Bronchial epithelial cell (primary cell): ENCODE measurements around the gene WDR17. TPM values are rescaled to one million over a fixed set of nuclear protein-coding genes. Genes with fewer than 3 reads are reported as not detected.

ENCODE experiments used
- DNase-seq: peaks from one replicate; pipeline ENCODE4 v3.0.0-alpha.2; 2010; ENCODE audit warnings: low read depth
- FAIRE-seq: peaks from 2 replicates; lab custom pipeline; 2011; peaks lifted over from hg19 to GRCh38; lab: Jason Lieb, UNC
- H3K27me3 ChIP-seq: 2 replicates; pipeline ENCODE4 v1.5.1; 2011; ENCODE audit warnings: low read length; ENCODE audit not compliant: control insufficient read depth, insufficient read depth
- H3K36me3 ChIP-seq: 2 replicates; pipeline ENCODE4 v1.5.1; 2011; ENCODE audit warnings: low read length; ENCODE audit not compliant: control insufficient read depth, insufficient read depth
- H3K4me3 ChIP-seq: 2 replicates; pipeline ENCODE4 v1.5.1; 2011; ENCODE audit warnings: mild to moderate bottlenecking, low read depth, low read length, control low read depth
- total RNA-seq: library from RNA; depleted of rRNA; stranded (reverse); fragments of >200 nt; gene quantifications from 2 replicates; pipeline ENCODE4 v1.2.1, GENCODE V29; 2014
- TF ChIP-seq, protein P1 (sequence below): IDR thresholded peaks from 2 replicates; pipeline ENCODE4 v1.5.1; 2011; ENCODE audit warnings: mild to moderate bottlenecking, moderate library complexity, low read length, control low read depth, inconsistent platforms; ENCODE audit not compliant: insufficient read depth, severe bottlenecking

WDR17 gene
- total RNA-seq, 1 donor from 2014 or later, result under 0.01 TPM

- H3K36me3 ChIP-seq, result no peaks in the 10 kb centered on the region
- FAIRE-seq, result no peak
- H3K27me3 ChIP-seq, result no peaks in the 10 kb centered on the region
- no peak for DNase-seq
- TF ChIP-seq, protein P1, sequence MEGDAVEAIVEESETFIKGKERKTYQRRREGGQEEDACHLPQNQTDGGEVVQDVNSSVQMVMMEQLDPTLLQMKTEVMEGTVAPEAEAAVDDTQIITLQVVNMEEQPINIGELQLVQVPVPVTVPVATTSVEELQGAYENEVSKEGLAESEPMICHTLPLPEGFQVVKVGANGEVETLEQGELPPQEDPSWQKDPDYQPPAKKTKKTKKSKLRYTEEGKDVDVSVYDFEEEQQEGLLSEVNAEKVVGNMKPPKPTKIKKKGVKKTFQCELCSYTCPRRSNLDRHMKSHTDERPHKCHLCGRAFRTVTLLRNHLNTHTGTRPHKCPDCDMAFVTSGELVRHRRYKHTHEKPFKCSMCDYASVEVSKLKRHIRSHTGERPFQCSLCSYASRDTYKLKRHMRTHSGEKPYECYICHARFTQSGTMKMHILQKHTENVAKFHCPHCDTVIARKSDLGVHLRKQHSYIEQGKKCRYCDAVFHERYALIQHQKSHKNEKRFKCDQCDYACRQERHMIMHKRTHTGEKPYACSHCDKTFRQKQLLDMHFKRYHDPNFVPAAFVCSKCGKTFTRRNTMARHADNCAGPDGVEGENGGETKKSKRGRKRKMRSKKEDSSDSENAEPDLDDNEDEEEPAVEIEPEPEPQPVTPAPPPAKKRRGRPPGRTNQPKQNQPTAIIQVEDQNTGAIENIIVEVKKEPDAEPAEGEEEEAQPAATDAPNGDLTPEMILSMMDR, result no peak
- no peak overlapping the region for H3K4me3 ChIP-seq
Measured at GRCh38 chr4:176099314-176099713, 33.7 kb downstream of the WDR17 start.

DNA sequence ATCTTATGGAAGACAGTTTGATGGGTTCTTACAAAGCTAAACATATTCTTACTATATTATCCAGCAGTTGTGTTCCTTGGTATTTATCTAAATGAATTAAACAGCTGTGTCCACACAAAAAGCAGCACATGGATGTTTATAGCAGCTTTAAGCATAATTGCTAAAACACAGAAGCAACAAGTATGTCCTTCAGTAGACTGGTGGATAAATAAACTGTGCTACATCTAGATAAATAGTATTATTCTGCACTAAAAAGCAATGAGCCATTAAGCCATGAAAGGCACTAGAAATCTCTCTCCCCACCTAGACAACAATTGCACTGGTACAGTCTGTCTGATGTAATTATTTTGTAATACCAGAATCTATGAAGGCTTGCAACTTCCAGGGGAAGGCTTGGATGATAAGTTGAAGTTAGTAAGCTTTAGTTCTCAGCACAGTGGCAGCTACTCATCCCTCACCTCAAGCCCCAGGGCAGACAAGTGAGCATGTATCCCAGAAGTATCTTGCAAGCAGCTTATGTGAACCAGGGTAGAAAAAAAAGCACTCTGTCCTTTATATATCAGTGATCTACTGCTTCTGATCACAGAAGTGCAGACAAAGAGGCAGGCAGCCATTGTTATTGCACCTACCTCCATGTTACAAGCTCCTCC, 36.9 kb downstream of the WDR17 start:
- DNase-seq (peak; percentile 12), FAIRE-seq (no peak)
- H3K27me3 ChIP-seq, result no peaks in the 10 kb centered on the region
- no peaks in the 10 kb centered on the region for H3K36me3 ChIP-seq
- TF ChIP-seq, protein P1, result no peak
- no peak overlapping the region for H3K4me3 ChIP-seq

DNA sequence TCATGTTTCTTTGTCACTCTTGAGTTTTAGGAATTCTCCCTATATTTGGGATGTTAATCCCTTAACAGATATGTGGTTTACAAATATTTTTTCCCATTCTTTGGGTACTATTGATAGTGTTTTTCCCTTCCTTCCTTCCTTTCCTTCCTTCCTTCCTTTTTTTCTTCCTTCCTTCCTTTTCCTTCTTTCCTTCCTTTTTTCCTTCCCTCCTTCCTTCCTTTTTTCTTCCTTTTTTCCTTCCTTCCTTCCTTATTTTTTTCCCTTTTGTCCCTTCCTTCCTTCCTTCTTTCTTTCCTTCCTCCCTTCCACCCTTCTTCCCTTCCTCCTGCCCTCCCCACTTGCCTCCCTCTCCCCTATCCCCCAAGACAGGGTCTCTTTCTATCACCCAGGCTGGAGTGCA, 42.1 kb downstream of the WDR17 start:
- Histone ChIP-seq H3K27me3 (no peaks in the 10 kb centered on the region), H3K4me3 (no peak overlapping the region), H3K36me3 (no peaks in the 10 kb centered on the region)
- TF ChIP-seq, protein P1, result no peak
- no peak for FAIRE-seq
- no peak for DNase-seq

DNA sequence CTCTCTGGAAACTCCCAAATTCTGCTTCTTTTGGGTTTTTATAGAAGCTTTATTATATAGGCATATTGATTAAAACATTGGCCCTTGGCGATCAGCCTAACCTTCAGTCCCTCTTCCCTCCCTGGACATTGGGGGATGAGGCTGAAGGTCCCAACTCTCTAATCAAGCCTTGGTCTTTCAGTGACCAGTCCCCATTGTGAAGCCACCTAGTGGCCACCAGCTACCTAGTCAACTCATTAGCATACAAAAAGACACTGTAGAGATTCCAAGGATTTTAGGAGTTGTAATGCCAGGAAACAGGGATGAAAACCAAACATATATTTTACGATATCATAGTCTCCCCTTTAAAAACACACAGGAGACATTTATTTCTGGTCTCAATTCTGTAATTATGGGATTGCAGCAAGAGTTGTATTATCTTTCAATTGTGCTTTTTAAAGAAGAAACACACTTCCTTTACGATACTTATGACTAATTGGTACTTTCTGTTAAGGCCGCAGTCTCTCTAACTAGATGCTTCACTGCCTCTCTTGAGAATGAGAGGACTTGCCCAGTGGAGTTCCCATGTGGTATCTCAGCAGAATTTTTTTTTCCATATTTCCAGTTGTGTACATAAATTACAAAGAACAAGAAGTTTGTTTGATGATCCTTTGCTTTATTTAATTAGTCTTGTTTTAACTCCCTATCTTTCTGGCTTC, 58.2 kb downstream of the WDR17 start:
- TF ChIP-seq, protein P1, result peak; percentile 60
- peak; percentile 14 for DNase-seq

DNA sequence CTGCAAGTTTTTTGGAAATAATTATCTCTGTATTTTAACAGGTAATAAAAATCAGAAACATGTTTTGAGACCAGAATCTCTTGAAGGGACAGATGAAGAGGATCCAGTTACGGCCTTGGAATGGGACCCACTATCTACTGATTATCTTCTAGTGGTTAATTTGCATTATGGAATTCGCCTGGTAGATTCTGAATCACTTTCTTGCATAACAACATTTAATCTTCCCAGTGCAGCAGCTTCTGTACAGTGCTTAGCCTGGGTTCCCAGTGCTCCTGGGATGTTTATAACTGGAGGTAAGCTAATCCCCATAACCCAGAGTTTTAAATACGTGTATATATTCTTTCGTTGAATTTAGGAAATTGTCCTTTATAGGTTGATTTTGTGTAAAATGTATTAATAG, 59.4 kb downstream of the WDR17 start:
- DNase-seq (no peak), FAIRE-seq (no peak)
- no peaks in the 10 kb centered on the region for H3K27me3 ChIP-seq
- H3K36me3 ChIP-seq, result no peaks in the 10 kb centered on the region
- TF ChIP-seq, protein P1, result no peak
- H3K4me3 ChIP-seq, result no peak overlapping the region

More for the DNA sequence above, 58.2 kb downstream of the WDR17 start:
- no peaks in the 10 kb centered on the region for H3K27me3 ChIP-seq
- no peak overlapping the region for H3K4me3 ChIP-seq
- FAIRE-seq, result no peak
- H3K36me3 ChIP-seq, result no peaks in the 10 kb centered on the region
